ENCODE data around the gene LMTK3.
A peak's percentile ranks its signal among the peaks of the same experiment; 100 is the strongest.

Gene LMTK3

GRCh38 chr19:48511800-48512503, at the start of gene LMTK3:
Gene LMTK3, minus strand, starts transcription at chr19:48511835. Its CDS starts 259 bp downstream, at chr19:48511576.
- H3K27ac Mint-ChIP-seq = peak within 1 kb of the TSS; percentile 35
- no peaks in the 10 kb centered on the region for H3K36me3 Mint-ChIP-seq
- DNase-seq (ENCODE audit: low spot score in 2 of 2) (peak in 1 of 2 donors; percentile 86), ATAC-seq (peak; percentile 57)
- H3K9me3 Mint-ChIP-seq = no peaks in the 10 kb centered on the region
- H3K4me3 Mint-ChIP-seq = no peak within 1 kb of the TSS
- H3K4me1 Mint-ChIP-seq = peaks cover 21% of the 10 kb centered on the region

- no peak overlapping the region for H3K27ac Mint-ChIP-seq
- no peaks in the 10 kb centered on the region for H3K4me1 Mint-ChIP-seq
- H3K36me3 Mint-ChIP-seq = no peaks in the 10 kb centered on the region
- ATAC-seq (no peak), DNase-seq (ENCODE audit: low spot score in 2 of 2) (no peak)
- H3K4me3 Mint-ChIP-seq = no peak overlapping the region
- H3K9me3 Mint-ChIP-seq = no peaks in the 10 kb centered on the region
Measured at GRCh38 chr19:48561412-48561811, 49.8 kb upstream of the LMTK3 start.

- H3K4me1 Mint-ChIP-seq = no peaks in the 10 kb centered on the region
- H3K36me3 Mint-ChIP-seq = peaks cover 6% of the 10 kb centered on the region
- no peaks in the 10 kb centered on the region for H3K9me3 Mint-ChIP-seq
- no peak overlapping the region for H3K27ac Mint-ChIP-seq
- DNase-seq (ENCODE audit: low spot score in 2 of 2) (no peak), ATAC-seq (no peak)
- H3K4me3 Mint-ChIP-seq = no peak overlapping the region
Measured at GRCh38 chr19:48560095-48560530, 48.5 kb upstream of the LMTK3 start.

GRCh38 chr19:48558018-48558684, 46.5 kb upstream of the LMTK3 start:
- DNase-seq (ENCODE audit: low spot score in 2 of 2) (no peak), ATAC-seq (no peak)
- H3K36me3 Mint-ChIP-seq = peaks cover 6% of the 10 kb centered on the region

GRCh38 chr19:48556825-48557224, 45.2 kb upstream of the LMTK3 start:
- Mint-ChIP-seq H3K4me1 (no peaks in the 10 kb centered on the region), H3K36me3 (peaks cover 6% of the 10 kb centered on the region), H3K4me3 (no peak overlapping the region), H3K9me3 (no peaks in the 10 kb centered on the region), H3K27ac (no peak overlapping the region)
- DNase-seq (ENCODE audit: low spot score in 2 of 2) (no peak), ATAC-seq (no peak)

More at GRCh38 chr19:48558018-48558684, 46.5 kb upstream of the LMTK3 start:
- Mint-ChIP-seq H3K9me3 (no peaks in the 10 kb centered on the region), H3K4me3 (no peak overlapping the region), H3K27ac (no peak overlapping the region), H3K4me1 (no peaks in the 10 kb centered on the region)

- ATAC-seq = no peak
- Mint-ChIP-seq H3K9me3 (no peaks in the 10 kb centered on the region), H3K36me3 (peaks cover 6% of the 10 kb centered on the region), H3K27ac (no peak overlapping the region), H3K4me1 (no peaks in the 10 kb centered on the region), H3K4me3 (no peak overlapping the region)
- no peak for DNase-seq (ENCODE audit: low spot score in 2 of 2)
Measured at GRCh38 chr19:48556163-48556562, 44.5 kb upstream of the LMTK3 start.

- no peak overlapping the region for H3K4me3 Mint-ChIP-seq
- ATAC-seq = no peak
- H3K9me3 Mint-ChIP-seq = no peaks in the 10 kb centered on the region
- no peak for DNase-seq (ENCODE audit: low spot score in 2 of 2)
- H3K27ac Mint-ChIP-seq = no peak overlapping the region
- H3K4me1 Mint-ChIP-seq = no peaks in the 10 kb centered on the region
- H3K36me3 Mint-ChIP-seq = peaks cover 6% of the 10 kb centered on the region
Measured at GRCh38 chr19:48554385-48555091, 42.9 kb upstream of the LMTK3 start.

GRCh38 chr19:48553676-48554384, 42.2 kb upstream of the LMTK3 start:
- DNase-seq (ENCODE audit: low spot score in 2 of 2) (no peak), ATAC-seq (no peak)
- peaks cover 6% of the 10 kb centered on the region for H3K36me3 Mint-ChIP-seq
- no peaks in the 10 kb centered on the region for H3K4me1 Mint-ChIP-seq
- no peak overlapping the region for H3K4me3 Mint-ChIP-seq
- H3K27ac Mint-ChIP-seq = no peak overlapping the region
- H3K9me3 Mint-ChIP-seq = no peaks in the 10 kb centered on the region

- no peak overlapping the region for H3K27ac Mint-ChIP-seq
- H3K9me3 Mint-ChIP-seq = no peaks in the 10 kb centered on the region
- no peak overlapping the region for H3K4me3 Mint-ChIP-seq
- no peaks in the 10 kb centered on the region for H3K4me1 Mint-ChIP-seq
- DNase-seq (ENCODE audit: low spot score in 2 of 2) (no peak), ATAC-seq (no peak)
- peaks cover 6% of the 10 kb centered on the region for H3K36me3 Mint-ChIP-seq
Measured at GRCh38 chr19:48552406-48553322, 41.0 kb upstream of the LMTK3 start.

- H3K4me1 Mint-ChIP-seq = no peaks in the 10 kb centered on the region
- H3K27ac Mint-ChIP-seq = no peak within 1 kb of the TSS
- no peak for DNase-seq (ENCODE audit: low spot score in 2 of 2)
- peak; percentile 31 for ATAC-seq
- no peaks in the 10 kb centered on the region for H3K9me3 Mint-ChIP-seq
- peaks cover 6% of the 10 kb centered on the region for H3K36me3 Mint-ChIP-seq
- H3K4me3 Mint-ChIP-seq = no peak within 1 kb of the TSS
Measured at GRCh38 chr19:48551437-48552302, 40.0 kb upstream of the LMTK3 start, which contains the start of gene SULT2B1. Gene SULT2B1, plus strand, starts transcription at chr19:48552172. Its CDS starts 81 bp downstream, at chr19:48552253.

- H3K9me3 Mint-ChIP-seq = no peaks in the 10 kb centered on the region
- H3K27ac Mint-ChIP-seq = no peak overlapping the region
- DNase-seq (ENCODE audit: low spot score in 2 of 2) = no peak
Measured at GRCh38 chr19:48549380-48549779, 37.7 kb upstream of the LMTK3 start.

GRCh38 chr19:48548253-48548911, 36.7 kb upstream of the LMTK3 start:
- ATAC-seq (no peak), DNase-seq (ENCODE audit: low spot score in 2 of 2) (no peak)
- Mint-ChIP-seq H3K4me1 (no peaks in the 10 kb centered on the region), H3K9me3 (no peaks in the 10 kb centered on the region), H3K27ac (no peak overlapping the region), H3K4me3 (no peak overlapping the region), H3K36me3 (peaks cover 2% of the 10 kb centered on the region)

More at GRCh38 chr19:48549380-48549779, 37.7 kb upstream of the LMTK3 start:
- ATAC-seq = no peak
- no peak overlapping the region for H3K4me3 Mint-ChIP-seq
- H3K36me3 Mint-ChIP-seq = no peaks in the 10 kb centered on the region
- no peaks in the 10 kb centered on the region for H3K4me1 Mint-ChIP-seq

- Mint-ChIP-seq H3K9me3 (no peaks in the 10 kb centered on the region), H3K27ac (no peak overlapping the region), H3K36me3 (peaks cover 7% of the 10 kb centered on the region), H3K4me1 (no peaks in the 10 kb centered on the region), H3K4me3 (no peak overlapping the region)
- DNase-seq (ENCODE audit: low spot score in 2 of 2) (no peak), ATAC-seq (no peak)
Measured at GRCh38 chr19:48547722-48548121, 36.1 kb upstream of the LMTK3 start.
